NCI-H2227 (cell line): ENCODE results near the gene TSHZ3.

Experiments
- DNase-seq: peaks from one replicate; lab custom pipeline; 2025; ENCODE audit not compliant: unreplicated experiment; lab: John Stamatoyannopoulos, UW

Gene TSHZ3

DNA sequence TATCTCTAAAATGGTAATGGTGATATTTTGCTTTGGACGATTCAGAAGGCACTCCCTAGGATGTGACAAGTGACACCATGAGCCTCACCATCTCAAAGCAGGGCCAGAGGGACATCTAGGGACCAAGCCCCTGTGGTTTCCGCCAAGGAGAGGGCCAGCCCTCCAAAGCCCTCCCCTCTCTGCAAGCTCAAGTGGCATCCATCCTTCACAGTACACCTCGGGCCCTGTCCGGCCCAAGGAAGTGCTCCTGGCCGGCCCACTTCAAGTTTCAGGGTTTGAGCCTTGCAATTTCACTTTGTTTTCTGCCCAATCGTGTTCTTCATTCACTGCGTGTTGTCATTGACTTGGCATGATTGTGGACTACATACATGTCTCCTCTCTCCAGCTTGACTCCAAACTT is 82.5 kb downstream of the TSHZ3 start:
- no peak for DNase-seq

DNA sequence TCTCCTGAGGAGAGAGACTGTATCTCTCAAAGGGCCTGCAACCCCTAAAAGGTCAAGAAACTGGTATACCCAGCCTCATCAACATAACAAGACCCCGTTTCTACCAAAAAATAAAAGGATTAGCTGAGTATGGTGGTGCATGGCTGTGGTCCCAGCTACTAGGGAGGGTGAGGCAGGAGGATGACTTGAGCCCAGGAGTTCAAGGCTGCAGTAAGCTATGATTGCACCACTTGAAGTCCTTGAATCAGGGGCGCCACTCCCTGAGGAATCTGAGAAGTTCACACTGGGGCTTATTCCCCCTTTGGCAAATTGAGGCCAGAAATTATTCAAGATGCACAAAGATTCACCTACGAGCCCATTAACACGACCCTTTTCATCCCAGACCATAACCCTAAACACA is 83.0 kb downstream of the TSHZ3 start:
- DNase-seq = no peak

GRCh38 chr19:31264041-31264778 is 85.0 kb downstream of the TSHZ3 start:
- DNase-seq = no peak

DNA sequence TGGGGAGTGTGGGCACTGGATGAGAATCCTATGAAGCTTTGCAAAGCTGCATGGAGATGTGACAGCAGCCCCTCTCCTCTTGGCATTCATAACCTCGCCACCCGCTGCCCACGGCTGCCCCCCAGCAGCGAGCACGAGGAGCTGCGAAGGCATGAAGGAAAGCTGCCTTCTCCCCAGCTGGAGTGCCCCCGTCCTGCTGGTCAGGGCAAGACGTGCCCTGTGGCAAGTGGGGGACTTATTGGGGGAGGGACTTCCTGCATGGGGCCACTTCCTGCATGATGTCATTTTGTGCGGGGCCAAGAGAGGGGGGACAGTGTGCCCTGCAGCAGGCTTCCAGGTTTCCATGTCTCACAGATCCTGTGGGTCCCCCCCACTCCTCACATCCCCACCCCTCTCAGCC is 85.9 kb downstream of the TSHZ3 start:
- DNase-seq = no peak

- DNase-seq = no peak
These were observed 86.5 kb downstream of the TSHZ3 start for GRCh38 chr19:31262725-31263191.

GRCh38 chr19:31261603-31262212 is 87.5 kb downstream of the TSHZ3 start:
- DNase-seq = no peak

- DNase-seq = no peak
These were observed 88.1 kb downstream of the TSHZ3 start for GRCh38 chr19:31261019-31261602.

- no peak for DNase-seq
These were observed 88.9 kb downstream of the TSHZ3 start for GRCh38 chr19:31260171-31260933.

GRCh38 chr19:31258211-31259052 is 90.8 kb downstream of the TSHZ3 start:
- DNase-seq = no peak

GRCh38 chr19:31257426-31258130 is 91.7 kb downstream of the TSHZ3 start:
- DNase-seq = no peak

DNA sequence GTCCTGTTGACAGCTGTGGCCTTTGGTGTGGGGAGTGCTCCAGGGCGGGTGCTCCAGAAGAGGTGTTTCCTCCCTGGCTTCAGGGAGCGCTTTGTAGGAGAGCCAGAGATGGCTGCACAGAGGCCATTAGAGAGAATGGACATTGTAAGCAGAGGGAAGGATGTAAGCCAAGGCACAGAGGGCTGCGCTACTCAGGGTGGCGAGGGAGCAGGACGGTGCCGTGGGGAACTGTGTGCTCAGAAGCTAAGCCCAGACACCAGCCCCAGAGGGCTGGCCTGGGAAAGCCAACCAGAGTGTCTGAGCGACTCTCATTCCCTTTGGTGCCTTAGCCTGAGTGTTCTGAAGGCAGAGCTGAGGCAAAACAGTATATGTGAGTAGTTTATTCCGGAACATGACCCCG is 92.2 kb downstream of the TSHZ3 start:
- no peak for DNase-seq

GRCh38 chr19:31256593-31256960 is 92.7 kb downstream of the TSHZ3 start:
- DNase-seq = no peak

- no peak for DNase-seq
These were observed 93.2 kb downstream of the TSHZ3 start for GRCh38 chr19:31255831-31256592.

- no peak for DNase-seq
These were observed 93.9 kb downstream of the TSHZ3 start for GRCh38 chr19:31255174-31255799.

DNA sequence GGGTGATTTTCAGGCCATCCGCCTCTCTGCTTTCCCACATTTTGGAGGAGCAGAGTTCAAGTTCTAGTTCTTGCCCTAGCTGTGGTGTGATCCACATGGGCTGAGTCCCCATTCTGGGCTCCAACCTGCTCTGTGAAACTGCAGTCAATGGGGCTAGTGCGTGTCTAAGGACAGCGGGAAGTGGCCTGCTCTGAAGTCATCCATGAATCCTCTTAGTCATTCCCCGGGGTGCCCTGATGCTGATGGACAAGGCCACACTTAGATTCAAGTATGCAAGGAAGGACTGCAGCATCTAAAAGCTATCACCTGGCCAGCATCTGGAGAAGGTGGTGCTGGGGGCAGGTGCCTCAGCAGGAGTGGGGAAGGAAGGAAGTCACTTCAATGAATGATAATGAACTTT is 94.6 kb downstream of the TSHZ3 start:
- DNase-seq = no peak

- no peak for DNase-seq
These were observed 95.1 kb downstream of the TSHZ3 start for GRCh38 chr19:31254180-31254551.

DNA sequence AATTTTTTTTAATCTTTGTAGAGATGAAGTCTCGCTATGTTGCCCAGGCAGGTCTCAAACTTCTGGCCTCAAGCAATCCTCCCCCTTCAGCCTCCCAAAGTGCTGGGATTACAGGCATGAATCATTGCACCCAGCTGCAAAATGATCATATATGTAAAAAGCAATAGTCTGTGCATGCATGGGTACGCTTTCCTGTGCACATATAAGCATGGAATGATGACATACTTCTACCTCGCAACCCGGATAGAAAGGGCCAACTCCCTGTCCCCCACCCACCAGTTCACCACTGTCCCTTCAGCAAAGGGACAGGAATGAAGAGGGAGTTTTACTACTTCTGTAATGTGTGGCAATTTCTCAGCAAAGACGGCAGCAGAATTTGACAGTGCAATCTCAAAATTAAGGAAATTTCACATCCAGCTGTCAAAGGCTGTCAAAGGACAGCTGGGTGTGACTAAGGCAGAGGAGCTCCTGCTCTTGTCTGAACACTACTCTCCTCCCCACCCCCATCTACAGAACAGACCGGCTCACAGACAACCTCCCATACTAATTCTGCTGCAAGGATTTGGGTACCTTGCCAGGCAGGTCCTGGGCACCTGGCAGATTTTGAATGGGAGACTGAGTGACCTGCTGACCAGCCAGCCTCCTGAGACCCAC is 95.6 kb downstream of the TSHZ3 start:
- no peak for DNase-seq

- no peak for DNase-seq
These were observed 96.8 kb downstream of the TSHZ3 start for GRCh38 chr19:31252441-31252840.

GRCh38 chr19:31249217-31249616 is 100.0 kb downstream of the TSHZ3 start:
- DNase-seq = no peak
